Measurements from ENCODE around the gene SPTLC2.

SPTLC2 gene

DNA sequence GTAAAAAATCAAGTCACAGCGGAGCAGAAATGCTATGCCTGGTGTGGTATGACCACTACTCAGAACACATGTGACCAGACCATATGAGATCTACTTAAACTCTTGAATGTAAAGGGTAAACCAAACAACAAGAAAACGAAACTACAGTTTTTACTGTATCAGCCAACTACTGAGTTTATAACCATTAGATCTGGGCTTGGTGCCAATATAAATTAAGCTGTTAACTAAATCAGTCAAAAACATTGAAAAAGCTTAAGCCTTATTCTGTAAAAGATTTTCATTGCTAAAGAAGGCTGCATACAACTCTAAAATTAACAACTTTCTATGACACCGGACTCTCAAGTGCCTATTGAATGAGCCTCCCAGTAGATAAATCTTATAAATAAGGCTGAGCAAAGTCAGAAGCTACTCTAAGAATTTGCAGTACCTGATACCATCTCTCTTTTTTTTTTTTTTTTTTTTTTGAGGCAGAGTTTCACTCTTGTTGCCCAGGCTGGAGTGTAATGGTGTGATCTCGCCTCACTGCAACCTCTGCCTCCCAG lies 35.4 kb downstream of the SPTLC2 start:
- DNase-seq (ENCODE audit: low spot score), result peak; percentile 76
- in situ Hi-C loops (cut with MboI; ENCODE audit: low pct_unique_long_range_greater_than_20kb, low sequenced_read_pairs, unreplicated experiment), result no loop called here
- no peak for TF ChIP-seq CTCF (IDR thresholded peaks at IDR 0.05; ENCODE audit: extremely low read depth, insufficient read depth, missing control alignments)

GRCh38 chr14:77580477-77580876 lies 36.0 kb downstream of the SPTLC2 start:
- no peak for TF ChIP-seq CTCF (IDR thresholded peaks at IDR 0.05; ENCODE audit: extremely low read depth, insufficient read depth, missing control alignments)
- no peak for DNase-seq (ENCODE audit: low spot score)
- in situ Hi-C loops (cut with MboI; ENCODE audit: low pct_unique_long_range_greater_than_20kb, low sequenced_read_pairs, unreplicated experiment), result no loop called here

- in situ Hi-C loops (cut with MboI; ENCODE audit: low pct_unique_long_range_greater_than_20kb, low sequenced_read_pairs, unreplicated experiment), result no loop called here
- no peak for DNase-seq (ENCODE audit: low spot score)
- no peak for TF ChIP-seq CTCF (IDR thresholded peaks at IDR 0.05; ENCODE audit: extremely low read depth, insufficient read depth, missing control alignments)
Measured at GRCh38 chr14:77579780-77580179, 36.7 kb downstream of the SPTLC2 start.

- in situ Hi-C loops (cut with MboI; ENCODE audit: low pct_unique_long_range_greater_than_20kb, low sequenced_read_pairs, unreplicated experiment), result no loop called here
- no peak for DNase-seq (ENCODE audit: low spot score)
- no peak for TF ChIP-seq CTCF (IDR thresholded peaks at IDR 0.05; ENCODE audit: extremely low read depth, insufficient read depth, missing control alignments)
Measured at GRCh38 chr14:77579065-77579464, 37.4 kb downstream of the SPTLC2 start.

DNA sequence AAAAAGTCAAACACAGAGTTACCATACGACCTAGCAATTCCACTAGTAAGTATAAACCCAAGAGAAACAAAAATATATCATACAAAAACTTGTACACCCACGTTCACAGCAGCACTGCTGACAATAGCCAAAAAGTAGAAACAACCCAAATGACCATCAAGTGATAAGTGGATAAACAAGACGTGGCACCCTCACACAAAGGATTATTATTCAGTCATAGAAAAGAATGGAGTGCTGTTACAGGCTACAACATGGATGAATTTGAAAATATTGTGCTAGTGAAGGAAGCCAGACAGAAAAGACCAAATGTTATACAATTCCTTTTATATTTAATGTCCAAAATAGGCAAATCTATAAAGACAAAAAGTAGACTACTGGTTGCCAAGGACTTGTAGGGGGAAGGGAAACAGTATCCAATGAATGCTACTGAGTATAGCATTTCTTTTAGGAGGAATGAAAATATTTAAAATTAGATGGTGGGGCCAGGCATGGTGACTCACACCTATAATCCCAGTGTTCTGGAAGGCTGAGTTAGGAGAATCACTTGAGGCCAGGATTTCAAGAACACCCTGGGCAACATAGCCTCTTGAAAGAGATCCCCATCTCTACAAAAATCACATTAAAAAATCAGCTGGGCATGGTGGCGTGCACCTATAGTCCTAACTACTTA lies 41.9 kb downstream of the SPTLC2 start:
- DNase-seq (ENCODE audit: low spot score), result no peak
- in situ Hi-C loops (cut with MboI; ENCODE audit: low pct_unique_long_range_greater_than_20kb, low sequenced_read_pairs, unreplicated experiment), result no loop called here
- TF ChIP-seq CTCF (IDR thresholded peaks at IDR 0.05; ENCODE audit: extremely low read depth, insufficient read depth, missing control alignments), result no peak

DNA sequence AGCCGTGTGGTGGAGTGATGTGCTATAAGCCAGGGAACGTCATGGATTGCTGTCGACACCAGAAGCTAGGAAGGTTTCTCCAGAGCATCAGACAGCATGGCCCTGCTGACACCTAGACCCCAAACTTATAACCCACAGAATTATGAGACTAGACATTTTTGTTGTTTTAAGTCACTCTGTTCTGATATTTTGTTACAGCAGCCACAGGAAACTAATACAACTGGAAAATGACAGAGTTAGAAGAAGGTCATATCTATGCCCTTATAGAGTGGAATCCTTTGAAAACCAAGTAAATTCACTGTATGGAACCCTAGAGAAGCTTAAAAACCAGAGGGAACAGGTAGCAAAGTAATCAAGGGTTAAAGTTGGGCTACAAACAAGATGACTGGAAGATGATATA lies 42.5 kb downstream of the SPTLC2 start:
- no peak for DNase-seq (ENCODE audit: low spot score)
- in situ Hi-C loops (cut with MboI; ENCODE audit: low pct_unique_long_range_greater_than_20kb, low sequenced_read_pairs, unreplicated experiment), result no loop called here
- TF ChIP-seq CTCF (IDR thresholded peaks at IDR 0.05; ENCODE audit: extremely low read depth, insufficient read depth, missing control alignments), result no peak
